Sigmoid colon (tissue), 4 donors: ENCODE measurements around the gene IFT43.

Experiments
- CTCF ChIP-seq, 4 experiments: fragments of 450-650 bp in 3 of 4; fragments of 200-600 bp in 1 of 4; IDR thresholded peaks; one replicate each; pipeline ENCODE4 v1.5.1; 2016 to 2019; ENCODE audit warnings: antibody characterized with exemption in 4 of 4, mild to moderate bottlenecking in 3 of 4, moderate library complexity in 2 of 4
- EP300 ChIP-seq, 4 donors: sonication (generic); formaldehyde crosslinking; IDR thresholded peaks; one replicate each; pipeline ENCODE4 v1.6.1; 2017; ENCODE audit warnings: antibody characterized with exemption in 4 of 4
- POLR2A ChIP-seq, 2 donors: fragments of 450-650 bp; IDR thresholded peaks; one replicate each; pipeline ENCODE4 v1.6.1; 2016; ENCODE audit warnings: antibody characterized with exemption in 2 of 2, mild to moderate bottlenecking in 2 of 2, moderate library complexity in 2 of 2
- POLR2AphosphoS5 ChIP-seq, 4 donors: sonication (generic); formaldehyde crosslinking; IDR thresholded peaks; one replicate each; pipeline ENCODE4 v1.6.1; 2017; ENCODE audit warnings: antibody characterized with exemption in 4 of 4

- no peak for TF ChIP-seq EP300 (IDR thresholded peaks at IDR 0.05)
- TF ChIP-seq CTCF (IDR thresholded peaks at IDR 0.05) = no peak
- TF ChIP-seq POLR2A (IDR thresholded peaks at IDR 0.05) = no peak
- no peak for TF ChIP-seq POLR2AphosphoS5 (IDR thresholded peaks at IDR 0.05)
These were observed 107.5 kb downstream of the IFT43 start for GRCh38 chr14:76093077-76093476.
